Testis (tissue), 3 donors: ENCODE results near the gene KRTAP10-1. TPM values are rescaled to one million over a fixed set of nuclear protein-coding genes. Genes with fewer than 3 reads are reported as not detected.

ENCODE experiments used
- DNase-seq: peaks from one replicate; pipeline ENCODE4 v3.0.0-alpha.2; 2019
- H3K27ac ChIP-seq, 2 donors: fragments of 200-600 bp; sonication (generic); one replicate each; pipeline ENCODE4 v1.5.1; 2019
- H3K27me3 ChIP-seq: fragments of 200-600 bp; sonication (generic); one replicate; pipeline ENCODE4 v1.5.1; 2019
- H3K36me3 ChIP-seq: fragments of 200-600 bp; sonication (generic); one replicate; pipeline ENCODE4 v1.5.1; 2017; ENCODE audit warnings: low read depth; ENCODE audit errors: missing control alignments
- H3K4me1 ChIP-seq: fragments of 200-600 bp; sonication (generic); one replicate; pipeline ENCODE4 v1.5.1; 2019
- H3K4me3 ChIP-seq, 2 donors: fragments of 200-600 bp; sonication (generic); one replicate each; pipeline ENCODE4 v1.5.1; 2017 to 2019
- H3K9me3 ChIP-seq: fragments of 200-600 bp; sonication (generic); one replicate; pipeline ENCODE4 v1.5.1; 2017
- CTCF ChIP-seq, 3 experiments: fragments of 450-650 bp in 2 of 3; fragments of 200-600 bp in 1 of 3; sonication (generic) in 1 of 3; IDR thresholded peaks; one replicate each; pipeline ENCODE4 v1.5.1; 2016 to 2019; ENCODE audit warnings: antibody characterized with exemption in 3 of 3, mild to moderate bottlenecking in 2 of 3, moderate library complexity in 1 of 3
- POLR2A ChIP-seq: fragments of 450-650 bp; IDR thresholded peaks from one replicate; pipeline ENCODE4 v1.6.1; 2017; ENCODE audit warnings: antibody characterized with exemption, mild to moderate bottlenecking, moderate library complexity
- WGBS, 2 donors: methylation state at CpG; one replicate each; pipeline ENCODE4 v1.1.5; 2018; 5-methylcytosine and 5-hydroxymethylcytosine counted together
- intact Hi-C: fragments of 100-400 bp; cut with DNase I; formaldehyde crosslinking; loops from one replicate; pipeline ENCODE4 v1.15.1; 2023; ENCODE audit warnings: low total_unique reads
- polyA plus RNA-seq: library from polyadenylated mRNA; stranded (reverse); fragments of 350-450 nt; fragmentation: Illumina TruSeq; extraction: RNeasy Lipid Tissue Mini Kit (QIAGEN cat#74804); gene quantifications from one replicate; pipeline ENCODE4 v1.2.3, GENCODE V29; 2014; ENCODE audit warnings: low read depth, low replicate concordance; ENCODE audit not compliant: insufficient read depth
- total RNA-seq, 2 donors: library from RNA; depleted of rRNA; stranded (reverse); fragments of >200 nt; gene quantifications; one replicate each; pipeline ENCODE4 v1.2.3, GENCODE V29; 2016

KRTAP10-1 gene
- total and polyA plus RNA-seq, 3 donors from 2014 or later: not detected

- Histone ChIP-seq H3K27ac (no peak overlapping the region), H3K9me3 (no peaks in the 10 kb centered on the region), H3K27me3 (no peaks in the 10 kb centered on the region), H3K36me3 (no peaks in the 10 kb centered on the region), H3K4me3 (no peak overlapping the region), H3K4me1 (no peaks in the 10 kb centered on the region)
- intact Hi-C loops: no loop called here
- no peak for TF ChIP-seq POLR2A
- no peak for TF ChIP-seq CTCF (IDR thresholded peaks at IDR 0.05)
- no peak for DNase-seq
- WGBS, 2 donors: 93 to 94% methylated on average over 15 to 17 of the region's 17 CpGs
Observed at GRCh38 chr21:44529011-44529421, 11.0 kb downstream of the KRTAP10-1 start.

- TF ChIP-seq POLR2A (no peak), CTCF (IDR thresholded peaks at IDR 0.05) (no peak)
- Histone ChIP-seq H3K27me3 (no peaks in the 10 kb centered on the region), H3K4me3 (no peak overlapping the region), H3K9me3 (no peaks in the 10 kb centered on the region), H3K4me1 (no peaks in the 10 kb centered on the region), H3K27ac (no peak overlapping the region), H3K36me3 (no peaks in the 10 kb centered on the region)
- DNase-seq: no peak
- WGBS, 2 donors: 92 to 93% methylated on average over 8 to 10 of the region's 10 CpGs
- intact Hi-C loops: no loop called here
Observed at GRCh38 chr21:44528634-44528995, 11.4 kb downstream of the KRTAP10-1 start.

GRCh38 chr21:44527983-44528633, 11.9 kb downstream of the KRTAP10-1 start:
- WGBS, 2 donors: 87 to 88% methylated on average over 15 to 18 of the region's 18 CpGs
- Histone ChIP-seq H3K9me3 (no peaks in the 10 kb centered on the region), H3K4me3 (no peak overlapping the region), H3K27ac (no peak overlapping the region), H3K4me1 (no peaks in the 10 kb centered on the region), H3K36me3 (no peaks in the 10 kb centered on the region), H3K27me3 (no peaks in the 10 kb centered on the region)
- TF ChIP-seq POLR2A: no peak
- no peak for TF ChIP-seq CTCF (IDR thresholded peaks at IDR 0.05)
- DNase-seq: no peak
- intact Hi-C loops: no loop called here

- no peak for DNase-seq
- Histone ChIP-seq H3K36me3 (no peaks in the 10 kb centered on the region), H3K4me3 (no peak overlapping the region), H3K9me3 (no peaks in the 10 kb centered on the region), H3K4me1 (no peaks in the 10 kb centered on the region), H3K27ac (no peak overlapping the region), H3K27me3 (no peaks in the 10 kb centered on the region)
- WGBS, 2 donors: 92% methylated on average over 35 to 37 of the region's 37 CpGs
- intact Hi-C loops: no loop called here
- TF ChIP-seq CTCF (IDR thresholded peaks at IDR 0.05) (no peak), POLR2A (no peak)
Observed at GRCh38 chr21:44527156-44527982, 12.6 kb downstream of the KRTAP10-1 start.
